B cell (primary cell): Measurements from ENCODE around the gene DIP2B. TPM values are rescaled to one million over a fixed set of nuclear protein-coding genes. Genes with fewer than 3 reads are reported as not detected.

Source experiments
- ATAC-seq: fragments of 200-7000 bp; cut with Tn5 transposase; one replicate; pipeline ENCODE4 v1.10.0; 2021; ENCODE audit warnings: low read depth, mild to moderate bottlenecking, moderate number of reproducible peaks, moderate library complexity
- CTCF ChIA-PET: fragments of 350-600 bp; sonication (Branson Sonifier 250); formaldehyde crosslinking; loops from one replicate; lab custom pipeline; 2021; ENCODE audit warnings: antibody characterized with exemption, inconsistent platforms; lab: Charles Lee
- POLR2A ChIA-PET: fragments of 350-600 bp; sonication (Branson Sonifier 250); formaldehyde crosslinking; loops from one replicate; lab custom pipeline; 2021; ENCODE audit warnings: antibody characterized with exemption; lab: Charles Lee
- DNase-seq: peaks from one replicate; pipeline ENCODE4 v3.0.0; 2013
- H2AFZ ChIP-seq: 2 replicates; pipeline ENCODE4 v1.6.1; 2012; ENCODE audit warnings: mild to moderate bottlenecking, low read depth, low read length; ENCODE audit not compliant: insufficient read depth, poor library complexity, severe bottlenecking
- H3K27ac ChIP-seq, 2 donors: 1 replicate in 1 of 2; 2 replicates in 1 of 2; pipeline ENCODE4 v1.5.1; 2012 to 2013; ENCODE audit warnings: low read length in 2 of 2, mild to moderate bottlenecking in 2 of 2, moderate library complexity in 1 of 2
- H3K27me3 ChIP-seq, 4 experiments: fragments of 200-600 bp in 1 of 4; sonication (generic) in 1 of 4; replicated peaks in 1 of 4; 1 replicate in 2 of 4; 2 replicates in 2 of 4; pipeline versions ENCODE4 v1.6.1 to v1.7.0; 2013 to 2016; ENCODE audit warnings: low read length in 3 of 4, mild to moderate bottlenecking in 2 of 4, mixed read lengths in 1 of 4, moderate library complexity in 1 of 4; ENCODE audit not compliant: insufficient read depth in 4 of 4, control insufficient read depth in 3 of 4; ENCODE audit errors: control extremely low read depth in 1 of 4
- H3K36me3 ChIP-seq, 2 experiments: replicated peaks in 1 of 2; 1 replicate in 1 of 2; 2 replicates in 1 of 2; pipeline versions ENCODE4 v1.6.1 to v1.7.1; 2013; ENCODE audit warnings: low read length in 1 of 2; ENCODE audit not compliant: insufficient read depth in 2 of 2, control insufficient read depth in 1 of 2; ENCODE audit errors: control extremely low read depth in 1 of 2, extremely low read depth in 1 of 2
- H3K4me1 ChIP-seq, 2 donors: fragments of 200-600 bp in 1 of 2; sonication (generic) in 1 of 2; 1 replicate in 1 of 2; 2 replicates in 1 of 2; pipeline versions ENCODE4 v1.5.1 to v1.6.1; 2013 to 2017; ENCODE audit warnings: low read length in 2 of 2; ENCODE audit not compliant: control insufficient read depth in 2 of 2, insufficient read depth in 2 of 2
- H3K4me2 ChIP-seq: replicated peaks from 2 replicates; pipeline ENCODE3; 2012; ENCODE audit warnings: mild to moderate bottlenecking, low read depth, low read length; ENCODE audit not compliant: poor library complexity, severe bottlenecking
- H3K4me3 ChIP-seq, 5 experiments: fragments of 200-600 bp in 1 of 5; sonication (generic) in 1 of 5; 1 replicate in 3 of 5; 2 replicates in 2 of 5; pipeline versions ENCODE4 v1.5.1 to v1.7.0; 2011 to 2016; ENCODE audit warnings: low read length in 4 of 5, mild to moderate bottlenecking in 4 of 5, low read depth in 2 of 5, control low read depth in 1 of 5, moderate library complexity in 1 of 5; ENCODE audit not compliant: insufficient read depth in 1 of 5; ENCODE audit errors: control extremely low read depth in 1 of 5, extremely low read depth in 1 of 5
- H3K79me2 ChIP-seq: fragments of 200-600 bp; sonication (generic); one replicate; pipeline ENCODE4 v1.6.0; 2016; ENCODE audit warnings: low read length; ENCODE audit not compliant: control insufficient read depth, insufficient read depth
- H3K9ac ChIP-seq: fragments of 200-600 bp; sonication (generic); 2 replicates; pipeline ENCODE4 v1.6.1; 2017; ENCODE audit warnings: mild to moderate bottlenecking, low read length, moderate library complexity
- H3K9me3 ChIP-seq, 3 donors: one replicate each; pipeline versions ENCODE4 v1.6.1 to v1.7.1; 2013; ENCODE audit warnings: low read length in 2 of 3; ENCODE audit not compliant: control insufficient read depth in 2 of 3, insufficient read depth in 1 of 3; ENCODE audit errors: control extremely low read depth in 1 of 3
- H4K20me1 ChIP-seq: 2 replicates; pipeline ENCODE4 v1.6.0; 2012; ENCODE audit warnings: mild to moderate bottlenecking, low read length; ENCODE audit not compliant: insufficient read depth, control insufficient read depth, poor library complexity, severe bottlenecking
- H3K27ac Mint-ChIP-seq: one replicate; pipeline ENCODE4 v1.8.0; 2021; ENCODE audit warnings: mixed read lengths
- H3K27me3 Mint-ChIP-seq: one replicate; pipeline ENCODE4 v1.8.0; 2021; ENCODE audit warnings: mixed read lengths
- H3K4me1 Mint-ChIP-seq: one replicate; pipeline ENCODE4 v1.8.0; 2021; ENCODE audit warnings: mixed read lengths
- H3K4me3 Mint-ChIP-seq: one replicate; pipeline ENCODE4 v1.8.0; 2021; ENCODE audit warnings: mixed read lengths
- H3K9me3 Mint-ChIP-seq: one replicate; pipeline ENCODE4 v1.8.0; 2022; ENCODE audit warnings: mixed read lengths; ENCODE audit not compliant: insufficient read depth
- CTCF ChIP-seq: fragments of 200-600 bp; IDR thresholded peaks from one replicate; pipeline ENCODE4 v1.8.0; 2022; ENCODE audit warnings: antibody characterized with exemption, mild to moderate bottlenecking
- EZH2 ChIP-seq: IDR thresholded peaks from 2 replicates; pipeline ENCODE4 v1.6.1; 2012; ENCODE audit warnings: borderline replicate concordance, low read depth, mild to moderate bottlenecking, moderate library complexity, low read length; ENCODE audit not compliant: insufficient read depth, poor library complexity, severe bottlenecking
- WGBS: methylation state at CpG from one replicate; pipeline ENCODE4 v1.1.5; 2013; ENCODE audit warnings: missing lambda C conversion rate; ENCODE audit not compliant: insufficient coverage; 5-methylcytosine and 5-hydroxymethylcytosine counted together
- intact Hi-C: fragments of 100-400 bp; cut with micrococcal nuclease; formaldehyde crosslinking; loops from one replicate; pipeline ENCODE4 v1.10.0; 2022
- polyA plus RNA-seq: library from polyadenylated mRNA; depleted of rRNA; stranded (reverse); fragments of >200 nt; gene quantifications from 2 replicates; pipeline ENCODE4 v1.2.3, GENCODE V29; 2012
- total RNA-seq, 2 donors: library from RNA; stranded (reverse); fragments of 120-200 nt in 1 of 2; gene quantifications; 1 replicate in 1 of 2; 2 replicates in 1 of 2; pipeline versions ENCODE4 v1.2.3 to v1.2.4, GENCODE V29; 2013 to 2022

DIP2B gene
- total and polyA plus RNA-seq, 2 donors (not counting 1 experiment from before 2014, with no cell fraction given) = 16.4 to 38.8 TPM

- 95% methylated on average over 4 of the region's 9 CpGs for WGBS
- Histone ChIP-seq H3K4me1 (no peaks in the 10 kb centered on the region), H3K36me3 (peaks cover 15 to 89% of the 10 kb centered on the region in 2 experiments), H3K79me2 (no peaks in the 10 kb centered on the region), H3K9ac (no peak overlapping the region), H3K27me3 (no peaks in the 10 kb centered on the region), H3K4me2 (no peak overlapping the region), H4K20me1 (no peaks in the 10 kb centered on the region), H2AFZ (no peak overlapping the region), H3K9me3 (no peaks in the 10 kb centered on the region), H3K27ac (no peak overlapping the region), H3K4me3 (no peak overlapping the region)
- no peaks in the 10 kb centered on the region for H3K4me1 Mint-ChIP-seq
- TF ChIP-seq EZH2 = no peak
- no peak for TF ChIP-seq CTCF
- H3K4me3 Mint-ChIP-seq = no peak overlapping the region
- no peaks in the 10 kb centered on the region for H3K27me3 Mint-ChIP-seq
- intact Hi-C loops = no loop called here
- ATAC-seq = no peak
- ChIA-PET POLR2A (no interaction called here), CTCF (no interaction called here)
- H3K9me3 Mint-ChIP-seq = no peaks in the 10 kb centered on the region
- H3K27ac Mint-ChIP-seq = no peak overlapping the region
- DNase-seq = no peak
These were observed 227.8 kb downstream of the DIP2B start for GRCh38 chr12:50732591-50732990.

- no peaks in the 10 kb centered on the region for H3K4me1 ChIP-seq
- DNase-seq (no peak), ATAC-seq (no peak)
- H4K20me1 ChIP-seq = no peaks in the 10 kb centered on the region
- H3K79me2 ChIP-seq = no peaks in the 10 kb centered on the region
- intact Hi-C loops = loop anchor here (2.0 kb wide), 1 partner anchor 229 kb away; the partner anchor contains the start of gene DIP2B
- ChIA-PET POLR2A (no interaction called here), CTCF (interaction anchor here (2.4 kb wide), 1 partner anchor 229 kb away, joined by 7 read pairs; the partner anchor contains the start of gene DIP2B)
- Mint-ChIP-seq H3K4me1 (no peaks in the 10 kb centered on the region), H3K9me3 (no peaks in the 10 kb centered on the region), H3K4me3 (no peak overlapping the region), H3K27me3 (no peaks in the 10 kb centered on the region), H3K27ac (no peak overlapping the region)
- no peak for TF ChIP-seq CTCF
- TF ChIP-seq EZH2 = no peak
- no peak overlapping the region for H3K4me3 ChIP-seq
- no peak overlapping the region for H2AFZ ChIP-seq
- no peaks in the 10 kb centered on the region for H3K9me3 ChIP-seq
- H3K36me3 ChIP-seq = peaks cover 16 to 88% of the 10 kb centered on the region in 2 experiments
- H3K4me2 ChIP-seq = no peak overlapping the region
- 100% methylated on average over 2 of the region's 3 CpGs for WGBS
- no peak overlapping the region for H3K27ac ChIP-seq
- H3K9ac ChIP-seq = no peak overlapping the region
- H3K27me3 ChIP-seq = no peaks in the 10 kb centered on the region
These were observed 228.9 kb downstream of the DIP2B start for GRCh38 chr12:50733706-50734105.
